Activated naive CD4-positive, alpha-beta T cell treated with anti-CD3 and anti-CD28 coated beads for 36 hours (primary cell): ENCODE results near the gene PDE9A. TPM values are rescaled to one million over a fixed set of nuclear protein-coding genes. Genes with fewer than 3 reads are reported as not detected.
A peak's percentile ranks its signal among the peaks of the same experiment; 100 is the strongest.

ENCODE experiments used
- CTCF ChIA-PET: fragments of 350-600 bp; sonication (Branson Sonifier 250); formaldehyde crosslinking; loops from one replicate; lab custom pipeline; 2021; ENCODE audit warnings: antibody characterized with exemption; lab: Charles Lee
- DNase-seq: peaks from one replicate; pipeline ENCODE4 v3.0.0-alpha.2; 2020
- H3K27ac Mint-ChIP-seq: one replicate; pipeline ENCODE4 v1.8.0; 2021; ENCODE audit warnings: mild to moderate bottlenecking, mixed read lengths
- H3K27me3 Mint-ChIP-seq: one replicate; pipeline ENCODE4 v1.8.0; 2021; ENCODE audit warnings: low read depth, mixed read lengths
- H3K36me3 Mint-ChIP-seq: one replicate; pipeline ENCODE4 v1.8.0; 2021; ENCODE audit warnings: low read depth, mixed read lengths
- H3K4me1 Mint-ChIP-seq: one replicate; pipeline ENCODE4 v1.8.0; 2021; ENCODE audit warnings: low read depth, mixed read lengths
- H3K4me3 Mint-ChIP-seq: one replicate; pipeline ENCODE4 v1.8.0; 2021; ENCODE audit warnings: mild to moderate bottlenecking, moderate library complexity, mixed read lengths
- H3K9me3 Mint-ChIP-seq: one replicate; pipeline ENCODE4 v1.8.0; 2021; ENCODE audit warnings: mixed read lengths
- intact Hi-C: fragments of 100-400 bp; cut with micrococcal nuclease; formaldehyde crosslinking; loops from one replicate; pipeline ENCODE4 v1.15.1; 2023
- total RNA-seq, 2 experiments: library from RNA; stranded (reverse); gene quantifications; one replicate each; pipeline ENCODE4 v1.2.3, GENCODE V29; 2021

Gene PDE9A
- total RNA-seq, 2 experiments from 2014 or later = 6.3 to 7.4 TPM

DNA sequence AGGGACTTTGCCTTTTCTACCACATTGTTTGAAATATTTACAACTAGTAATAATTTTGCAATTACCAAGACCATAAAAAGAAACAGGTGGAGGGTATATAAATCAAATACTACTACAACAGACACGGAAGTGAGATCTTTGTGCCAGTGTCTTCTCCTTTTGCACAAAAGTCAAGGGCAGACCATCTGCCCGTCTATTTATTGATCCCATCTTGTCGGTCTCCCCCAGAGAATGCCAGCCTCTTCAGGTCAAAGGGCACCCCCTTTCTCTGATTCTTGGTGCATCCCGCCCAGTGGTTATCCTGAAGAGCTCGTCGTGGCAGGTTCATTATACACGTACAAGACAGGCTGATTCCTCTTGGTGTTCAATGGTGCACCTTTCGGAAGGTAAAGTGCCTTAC is 4.8 kb upstream of the PDE9A start:
- Mint-ChIP-seq H3K9me3 (no peaks in the 10 kb centered on the region), H3K4me3 (no peak overlapping the region), H3K27me3 (no peaks in the 10 kb centered on the region), H3K36me3 (no peaks in the 10 kb centered on the region), H3K4me1 (no peaks in the 10 kb centered on the region), H3K27ac (no peak overlapping the region)
- no peak for DNase-seq
- CTCF ChIA-PET = no interaction called here
- intact Hi-C loops = no loop called here

DNA sequence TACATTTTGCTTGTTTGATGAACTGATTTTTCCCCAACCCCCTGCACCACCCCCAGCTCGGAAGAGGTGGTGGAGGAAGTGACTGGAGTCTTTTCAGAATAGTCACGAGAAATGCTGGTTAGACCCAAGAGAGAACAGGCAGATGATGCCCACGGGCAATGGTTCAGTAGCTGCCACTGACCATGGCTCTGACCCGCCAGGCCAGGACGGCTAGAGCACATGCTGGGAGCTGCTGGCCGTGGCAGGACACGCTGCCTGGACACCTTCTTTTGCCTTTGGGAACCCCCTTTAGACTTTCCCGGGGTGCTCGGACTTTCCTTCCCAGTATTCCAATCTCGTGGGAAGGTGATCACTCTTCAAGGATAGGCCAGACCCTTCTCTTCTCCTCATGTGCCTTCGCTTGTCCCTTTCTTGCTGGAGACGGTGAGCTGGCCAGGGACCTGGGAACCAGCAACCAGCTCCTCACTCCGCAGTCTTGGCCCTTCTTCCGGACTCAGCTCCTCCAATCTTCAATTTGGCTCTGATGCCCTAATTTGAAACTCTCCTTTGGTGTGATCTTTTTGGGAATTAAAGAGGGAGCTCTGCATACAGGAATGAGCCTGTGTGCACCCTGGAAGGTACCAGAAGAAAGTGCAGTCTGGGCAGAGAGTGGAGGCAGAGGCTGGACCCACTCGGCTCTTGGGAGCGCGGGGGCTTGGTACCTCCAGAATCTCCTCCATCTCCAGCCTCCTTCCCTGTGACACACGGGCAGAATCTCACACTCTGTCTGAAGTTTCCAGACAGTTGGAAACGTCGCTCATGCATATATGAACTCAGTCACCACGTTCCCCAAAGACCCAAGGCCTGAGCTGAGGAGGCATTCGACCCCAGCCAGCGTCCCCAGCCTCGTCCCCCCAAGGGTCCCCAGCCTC is 4.0 kb upstream of the PDE9A start:
- intact Hi-C loops = loop anchor here (5.0 kb wide), 1 partner anchor 57 kb away; no protein-coding TSS in a partner anchor

DNA sequence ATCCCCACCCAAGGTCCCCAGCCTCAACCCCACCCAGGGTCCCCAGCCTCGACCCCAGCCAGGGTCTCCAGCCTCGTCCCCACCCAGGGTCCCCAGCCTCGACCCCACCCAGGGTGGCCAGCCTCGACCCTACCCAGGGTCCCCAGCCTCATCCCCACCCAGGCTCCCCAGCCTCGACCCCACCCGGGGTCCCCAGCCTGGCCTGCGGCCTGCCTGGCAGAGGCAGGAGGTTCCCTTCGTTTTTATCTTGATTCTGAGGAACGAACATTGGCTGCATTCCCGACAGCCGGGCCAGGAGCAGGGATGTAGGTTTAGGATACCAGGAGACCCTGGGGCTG is 3.4 kb upstream of the PDE9A start:
- no peak for DNase-seq
- intact Hi-C loops = loop anchor here (5.0 kb wide), 1 partner anchor 58 kb away; no protein-coding TSS in a partner anchor
- Mint-ChIP-seq H3K4me3 (no peak overlapping the region), H3K9me3 (no peaks in the 10 kb centered on the region), H3K36me3 (no peaks in the 10 kb centered on the region), H3K27me3 (no peaks in the 10 kb centered on the region), H3K27ac (no peak overlapping the region), H3K4me1 (peaks cover 7% of the 10 kb centered on the region)
- CTCF ChIA-PET = no interaction called here

More for the DNA sequence above, 4.0 kb upstream of the PDE9A start:
- no peak for DNase-seq
- Mint-ChIP-seq H3K27me3 (no peaks in the 10 kb centered on the region), H3K36me3 (no peaks in the 10 kb centered on the region), H3K27ac (no peak overlapping the region), H3K4me3 (no peak overlapping the region), H3K9me3 (no peaks in the 10 kb centered on the region), H3K4me1 (peaks cover 1% of the 10 kb centered on the region)
- CTCF ChIA-PET = no interaction called here

DNA sequence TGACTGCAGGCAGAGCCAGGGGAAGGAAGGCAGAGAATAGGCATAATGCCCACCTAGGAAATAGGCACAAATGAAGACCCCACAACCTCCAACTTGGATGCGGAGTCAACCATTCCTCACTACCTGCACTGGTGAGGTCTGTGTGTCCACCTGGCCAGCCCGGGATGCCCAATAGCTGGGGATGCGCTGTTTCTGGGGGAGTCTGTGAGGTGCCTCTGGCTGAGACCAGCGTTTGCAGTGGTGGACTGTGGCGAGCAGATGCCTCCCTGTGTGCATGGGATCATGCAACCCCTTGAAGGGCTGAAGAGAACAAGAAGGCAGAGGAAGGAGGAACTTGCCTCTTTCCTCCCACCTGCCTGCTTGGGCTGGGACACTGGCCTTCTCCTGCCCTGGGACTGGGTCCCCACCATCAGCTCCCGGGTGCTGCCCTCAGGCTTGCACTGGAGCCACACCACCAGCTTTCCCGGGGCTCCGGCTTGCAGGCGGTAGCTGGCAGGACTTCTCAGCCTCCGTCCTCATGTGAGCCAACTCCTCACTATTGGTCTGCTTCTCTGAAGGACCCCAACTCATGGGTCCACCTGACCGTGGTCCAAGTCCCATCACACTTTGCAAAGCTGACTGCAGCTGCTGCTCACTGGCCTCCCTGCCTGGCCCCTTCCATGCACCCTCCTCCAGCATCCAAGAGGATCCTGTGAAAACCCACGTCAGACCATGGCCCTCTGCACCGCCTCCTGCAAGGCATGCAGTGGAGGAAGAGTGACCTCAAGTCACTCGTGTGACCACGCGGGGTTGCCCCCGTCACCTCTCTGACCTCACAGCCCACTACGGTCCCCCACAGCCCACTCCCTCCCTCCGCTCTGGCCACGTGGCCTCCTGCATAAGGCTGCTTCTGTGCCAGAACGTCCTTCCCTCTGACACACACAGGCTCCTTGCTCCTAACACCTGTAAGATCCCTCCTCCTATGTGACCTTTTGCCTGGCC is 2.7 kb upstream of the PDE9A start:
- no peak for DNase-seq
- H3K4me1 Mint-ChIP-seq = peaks cover 13% of the 10 kb centered on the region
- H3K9me3 Mint-ChIP-seq = no peaks in the 10 kb centered on the region
- no peaks in the 10 kb centered on the region for H3K27me3 Mint-ChIP-seq
- H3K4me3 Mint-ChIP-seq = no peak overlapping the region
- intact Hi-C loops = loop anchor here (5.0 kb wide), 1 partner anchor 58 kb away; no protein-coding TSS in a partner anchor
- H3K27ac Mint-ChIP-seq = no peak overlapping the region
- no peaks in the 10 kb centered on the region for H3K36me3 Mint-ChIP-seq
- CTCF ChIA-PET = no interaction called here

DNA sequence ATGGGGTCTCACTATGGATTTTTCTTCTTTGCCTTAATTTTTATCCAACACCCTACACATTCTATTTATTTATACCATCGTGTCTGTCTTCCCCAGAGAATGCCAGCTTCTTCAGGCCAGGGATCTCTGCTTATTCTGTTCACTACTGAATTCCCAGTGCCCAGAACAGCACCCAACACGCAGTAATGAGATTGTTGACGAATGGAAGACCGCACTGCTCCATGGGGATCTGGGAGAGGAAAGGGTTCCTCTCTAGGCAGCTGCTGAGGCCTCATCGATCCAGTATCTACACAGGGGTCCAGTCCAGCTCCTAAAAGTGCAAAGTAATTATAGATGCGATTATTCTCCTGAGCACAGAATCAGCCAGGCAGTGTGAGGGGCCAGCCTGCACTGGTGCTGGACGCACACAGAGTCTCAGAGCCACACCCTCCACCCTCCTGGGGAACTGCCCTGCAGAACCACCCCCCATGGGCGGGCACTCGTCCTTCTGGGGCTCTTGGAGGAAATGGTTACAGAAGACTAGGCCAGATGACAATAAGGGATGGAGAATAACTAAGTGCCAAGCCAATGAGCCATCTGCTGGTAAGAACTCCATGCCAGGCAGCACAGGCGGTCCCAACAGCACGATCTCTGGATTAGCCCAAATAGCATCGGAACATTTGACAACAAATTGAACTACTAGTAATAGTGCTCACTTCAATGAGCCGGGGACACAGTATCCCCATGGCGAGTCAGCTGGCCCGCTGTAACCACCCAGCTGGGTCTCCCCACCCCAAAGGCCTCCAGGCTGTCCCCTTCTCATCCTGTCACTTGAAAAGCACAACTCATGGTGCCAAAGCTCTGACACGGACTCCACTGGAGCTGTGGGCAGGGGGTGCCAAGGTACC is 1.7 kb upstream of the PDE9A start:
- Mint-ChIP-seq H3K27ac (no peak overlapping the region), H3K9me3 (no peaks in the 10 kb centered on the region), H3K36me3 (no peaks in the 10 kb centered on the region), H3K4me3 (no peak overlapping the region), H3K27me3 (no peaks in the 10 kb centered on the region), H3K4me1 (peaks cover 20% of the 10 kb centered on the region)
- DNase-seq = no peak
- CTCF ChIA-PET = no interaction called here
- intact Hi-C loops = loop anchor here (5.0 kb wide), 1 partner anchor 59 kb away; no protein-coding TSS in a partner anchor

DNA sequence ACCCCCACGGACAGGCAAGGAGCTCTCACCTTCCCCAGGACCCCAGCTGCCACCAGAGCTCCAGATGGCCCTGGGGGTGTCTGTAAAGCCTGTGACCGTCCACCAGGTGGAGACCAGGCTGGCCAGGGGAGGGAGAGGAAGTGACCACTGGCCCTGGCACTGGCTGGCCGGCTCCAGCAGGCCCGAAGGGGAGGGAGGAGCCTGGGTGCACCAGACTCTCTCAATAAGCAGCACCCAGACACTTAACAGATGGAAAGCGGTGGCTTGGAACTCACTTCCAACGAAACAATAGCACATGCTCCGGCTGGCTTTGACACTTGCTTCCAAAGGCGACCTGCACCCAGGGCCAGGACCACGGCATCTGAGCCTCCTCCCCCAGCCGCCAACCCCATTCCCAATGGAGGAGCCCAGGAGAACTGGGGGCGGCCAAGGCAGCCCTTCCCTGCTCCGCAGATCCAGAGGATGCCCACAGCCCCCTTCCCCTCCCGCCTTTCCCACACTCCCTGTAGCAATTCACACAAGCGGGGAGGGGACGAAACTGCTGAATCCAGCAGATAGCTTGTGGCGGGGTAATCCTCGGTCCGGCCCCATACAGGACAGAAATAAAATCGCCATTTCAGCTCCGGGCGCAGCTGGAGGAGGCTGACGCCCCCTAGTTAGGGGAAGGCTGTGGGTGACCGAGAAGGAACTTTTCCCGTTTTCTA is 742 bp upstream of the PDE9A start:
- DNase-seq = no peak
- Mint-ChIP-seq H3K27ac (no peak overlapping the region), H3K9me3 (no peaks in the 10 kb centered on the region), H3K4me3 (peak overlapping the region; percentile 70), H3K27me3 (no peaks in the 10 kb centered on the region), H3K4me1 (peaks cover 20% of the 10 kb centered on the region), H3K36me3 (no peaks in the 10 kb centered on the region)
- intact Hi-C loops = loop anchor here (5.0 kb wide), 1 partner anchor 60 kb away; no protein-coding TSS in a partner anchor
- CTCF ChIA-PET = interaction anchor here (0.8 to 0.9 kb wide), 2 partner anchors 59 to 95 kb away, joined by 3 read pairs; no protein-coding TSS in a partner anchor

DNA sequence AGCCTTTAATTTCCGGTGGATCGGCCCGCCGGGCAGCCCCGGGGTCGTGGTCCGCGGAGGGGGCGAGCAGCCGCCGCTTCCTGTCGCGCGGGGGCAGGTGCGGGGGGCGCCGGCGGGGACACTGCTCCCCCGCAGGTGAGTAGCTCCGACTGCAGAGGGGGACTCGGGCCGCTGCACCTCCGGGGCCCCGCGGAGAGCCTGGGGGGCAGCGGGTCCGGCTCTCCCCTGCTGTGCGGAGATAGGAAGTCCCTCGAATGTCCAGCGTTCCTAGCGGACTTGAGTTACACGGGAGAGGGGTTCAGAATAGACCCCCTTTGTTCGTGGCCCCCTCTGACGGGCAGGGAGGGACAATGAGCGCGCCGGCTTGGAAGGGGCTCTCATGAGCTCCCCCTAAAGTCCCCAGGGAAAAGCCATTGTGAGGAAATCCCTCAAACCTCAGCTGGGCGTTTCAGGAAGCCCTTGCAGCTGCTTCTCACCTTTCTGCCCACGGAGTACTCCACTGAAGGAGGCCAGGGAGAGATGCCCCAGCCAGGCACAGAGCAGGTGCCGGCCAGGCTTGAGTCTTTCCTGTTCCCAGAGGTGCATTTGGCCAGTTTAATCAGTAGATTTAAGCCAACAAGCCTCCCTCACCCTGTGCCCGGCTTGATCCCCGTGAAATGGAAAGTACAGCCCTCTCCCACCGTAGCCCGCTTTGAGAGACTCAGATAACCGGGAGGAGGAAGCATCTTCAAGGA is 925 bp downstream of the PDE9A start:
- H3K27me3 Mint-ChIP-seq = no peaks in the 10 kb centered on the region
- H3K9me3 Mint-ChIP-seq = no peaks in the 10 kb centered on the region
- intact Hi-C loops = loop anchor here (1.0 to 5.0 kb wide), 4 partner anchors 40 to 179 kb away; no protein-coding TSS in a partner anchor
- DNase-seq = peak; percentile 44
- peaks cover 20% of the 10 kb centered on the region for H3K4me1 Mint-ChIP-seq
- CTCF ChIA-PET = interaction anchor here (0.7 to 1.2 kb wide), 4 partner anchors 11 to 301 kb away, joined by 3 read pairs; no protein-coding TSS in a partner anchor
- H3K4me3 Mint-ChIP-seq = peak overlapping the region; percentile 50
- H3K36me3 Mint-ChIP-seq = no peaks in the 10 kb centered on the region
- no peak overlapping the region for H3K27ac Mint-ChIP-seq

DNA sequence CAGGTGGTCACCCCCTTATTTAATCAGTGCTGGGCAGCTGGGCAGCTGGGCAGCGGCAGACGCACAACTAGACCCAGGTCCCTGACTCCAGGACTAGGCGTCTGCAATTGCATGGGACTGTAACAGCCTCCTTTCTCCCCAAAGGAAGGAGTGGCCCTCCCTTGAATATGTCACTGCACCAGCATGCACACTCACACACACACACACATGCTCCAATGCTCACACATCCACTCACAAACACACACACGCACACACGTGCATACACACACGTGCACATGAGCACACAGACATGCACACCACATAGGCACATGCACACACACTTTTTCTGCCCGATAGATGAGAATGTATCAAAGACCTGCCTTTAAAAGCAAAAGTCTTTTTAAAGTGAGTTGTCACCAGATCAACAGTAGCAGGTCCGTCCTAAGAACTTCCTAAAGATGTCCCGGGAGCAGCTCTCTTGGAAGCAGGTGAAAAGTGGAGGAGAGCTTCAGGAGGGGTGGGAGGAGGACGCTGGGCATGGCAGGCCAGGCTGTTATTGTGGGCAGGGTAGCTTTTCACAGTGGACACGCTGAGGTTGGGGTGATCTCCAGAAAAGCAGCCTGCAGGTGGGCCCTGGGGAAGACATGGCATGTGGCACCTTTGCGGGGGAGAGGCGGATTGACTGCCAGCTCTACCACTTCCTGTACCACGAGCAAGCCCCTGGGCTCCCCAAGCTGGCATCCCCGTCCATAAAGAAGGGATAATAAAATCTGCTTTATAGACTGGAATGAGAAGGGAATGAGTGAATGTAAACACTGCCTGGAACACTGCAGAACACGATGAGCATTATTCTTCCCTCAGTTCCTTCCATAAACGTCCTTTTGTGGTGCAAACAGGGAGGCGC is 1.7 kb downstream of the PDE9A start:
- H3K27me3 Mint-ChIP-seq = no peaks in the 10 kb centered on the region
- peaks cover 20% of the 10 kb centered on the region for H3K4me1 Mint-ChIP-seq
- CTCF ChIA-PET = interaction anchor here (0.7 to 1.5 kb wide), 4 partner anchors 17 to 302 kb away, joined by 3 to 4 read pairs (median 3); no protein-coding TSS in a partner anchor
- peak; percentile 36 for DNase-seq
- H3K9me3 Mint-ChIP-seq = no peaks in the 10 kb centered on the region
- no peak overlapping the region for H3K27ac Mint-ChIP-seq
- H3K4me3 Mint-ChIP-seq = peak overlapping the region; percentile 50
- H3K36me3 Mint-ChIP-seq = no peaks in the 10 kb centered on the region
- intact Hi-C loops = loop anchor here (1.0 to 5.0 kb wide), 4 partner anchors 40 to 178 kb away; no protein-coding TSS in a partner anchor

DNA sequence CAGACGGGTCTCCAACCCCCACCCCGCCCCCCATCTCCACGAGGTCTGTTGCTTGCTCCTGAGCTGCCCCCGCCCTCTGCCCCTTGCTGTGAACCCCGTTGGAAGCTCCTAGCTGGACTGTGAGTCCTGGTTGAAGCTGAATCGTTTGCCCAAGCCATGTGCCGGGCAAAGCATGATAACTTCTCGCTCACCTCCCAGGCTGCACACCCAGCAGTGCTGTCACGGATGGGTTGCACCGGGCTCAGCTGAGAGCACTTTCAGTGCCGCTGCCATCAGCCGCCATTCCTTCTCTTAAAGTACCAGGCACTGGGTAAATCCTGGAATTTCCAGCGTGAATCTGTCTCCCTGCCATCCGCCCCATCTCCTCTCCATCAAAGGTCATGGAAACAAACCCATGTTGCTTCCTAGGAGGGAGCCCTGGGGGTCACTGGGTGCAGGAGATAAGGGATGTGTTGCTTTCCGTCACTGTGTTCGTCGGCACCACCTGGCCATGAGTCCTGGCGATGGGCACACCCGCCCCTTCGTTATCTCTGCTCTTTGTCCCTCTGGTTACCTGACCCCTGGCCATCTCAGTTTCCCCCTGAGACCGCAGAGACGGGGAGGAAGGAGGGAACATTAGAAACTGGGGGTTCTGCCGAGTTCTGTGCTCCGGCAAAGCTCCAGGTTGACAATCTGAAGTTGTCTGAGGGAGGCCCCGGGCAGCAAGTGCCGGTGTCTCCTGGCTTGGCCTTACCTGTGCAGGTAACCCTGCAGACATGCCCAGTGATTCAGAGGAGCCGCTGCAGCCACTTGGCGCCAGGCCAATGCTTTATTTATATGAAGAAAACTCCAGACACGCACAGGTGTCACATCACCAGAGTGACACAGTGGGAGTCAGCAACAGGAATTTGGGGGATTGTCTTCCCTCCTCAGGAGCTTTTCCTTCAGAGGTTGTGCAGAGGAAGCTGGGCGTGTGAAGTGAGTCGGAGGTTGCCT is 2.7 kb downstream of the PDE9A start:
- no peak overlapping the region for H3K4me3 Mint-ChIP-seq
- no peaks in the 10 kb centered on the region for H3K36me3 Mint-ChIP-seq
- H3K9me3 Mint-ChIP-seq = no peaks in the 10 kb centered on the region
- DNase-seq = no peak
- H3K4me1 Mint-ChIP-seq = peaks cover 20% of the 10 kb centered on the region
- CTCF ChIA-PET = interaction anchor here (0.6 to 1.5 kb wide), 3 partner anchors 22 to 93 kb away, joined by 3 to 4 read pairs (median 3); no protein-coding TSS in a partner anchor
- H3K27me3 Mint-ChIP-seq = no peaks in the 10 kb centered on the region
- no peak overlapping the region for H3K27ac Mint-ChIP-seq
- intact Hi-C loops = loop anchor here (2.0 kb wide), 1 partner anchor 41 kb away; no protein-coding TSS in a partner anchor
